NCI-H446 (cell line): ENCODE results near the gene RNU5B-1.
"Not testable (repeated sequence)": the region's sequence is repeated elsewhere in the genome, so short reads cannot be mapped to it uniquely, and the experiment has no call there.

Experiments
- DNase-seq, 2 experiments: peaks; one replicate each; lab custom pipeline; 2025; lab: John Stamatoyannopoulos, UW

RNU5B-1 gene

GRCh38 chr15:65343374-65343981 lies 39.0 kb downstream of the RNU5B-1 start:
- DNase-seq, result no peak

GRCh38 chr15:65344214-65344913 lies 39.9 kb downstream of the RNU5B-1 start:
- DNase-seq, result no peak

GRCh38 chr15:65344914-65345275 lies 40.4 kb downstream of the RNU5B-1 start:
- no peak for DNase-seq

GRCh38 chr15:65346856-65347598 lies 42.5 kb downstream of the RNU5B-1 start:
- no peak for DNase-seq

GRCh38 chr15:65347756-65348155 lies 43.3 kb downstream of the RNU5B-1 start:
- DNase-seq, result not testable (repeated sequence)

GRCh38 chr15:65349338-65349737 lies 44.9 kb downstream of the RNU5B-1 start:
- no peak for DNase-seq

GRCh38 chr15:65351972-65352371 lies 47.5 kb downstream of the RNU5B-1 start:
- not testable (repeated sequence) for DNase-seq
